ENCODE results near the gene CIB4. TPM values are rescaled to one million over a fixed set of nuclear protein-coding genes. Genes with fewer than 3 reads are reported as not detected.

The CIB4 gene
- not detected for polyA plus RNA-seq (2012; ENCODE audit: insufficient read depth, insufficient read length)

GRCh38 chr2:26640781-26641564 is at the start of gene CIB4:
Gene CIB4, minus strand, starts transcription at chr2:26641366. Its CDS starts 52 bp downstream, at chr2:26641314.
- no peak for DNase-seq (ENCODE audit: low read depth, low spot score)

GRCh38 chr2:26687801-26688200 is 46.6 kb upstream of the CIB4 start:
- DNase-seq (ENCODE audit: low read depth, low spot score), result no peak
- no peak overlapping the region for H3K4me3 ChIP-seq (ENCODE audit: low read length)

More at GRCh38 chr2:26640781-26641564, at the start of gene CIB4:
- no peak within 1 kb of the TSS for H3K4me3 ChIP-seq (ENCODE audit: low read length)

GRCh38 chr2:26687328-26687727 is 46.2 kb upstream of the CIB4 start:
- no peak overlapping the region for H3K4me3 ChIP-seq (ENCODE audit: low read length)
- DNase-seq (ENCODE audit: low read depth, low spot score), result no peak

- H3K4me3 ChIP-seq (ENCODE audit: low read length), result no peak overlapping the region
- no peak for DNase-seq (ENCODE audit: low read depth, low spot score)
Observed at GRCh38 chr2:26685989-26686839, 45.0 kb upstream of the CIB4 start.

GRCh38 chr2:26685341-26685740 is 44.2 kb upstream of the CIB4 start:
- no peak for DNase-seq (ENCODE audit: low read depth, low spot score)
- no peak overlapping the region for H3K4me3 ChIP-seq (ENCODE audit: low read length)

GRCh38 chr2:26683583-26683982 is 42.4 kb upstream of the CIB4 start:
- H3K4me3 ChIP-seq (ENCODE audit: low read length), result no peak overlapping the region
- no peak for DNase-seq (ENCODE audit: low read depth, low spot score)

- DNase-seq (ENCODE audit: low read depth, low spot score), result no peak
- no peak overlapping the region for H3K4me3 ChIP-seq (ENCODE audit: low read length)
Observed at GRCh38 chr2:26682155-26682554, 41.0 kb upstream of the CIB4 start.

GRCh38 chr2:26681656-26682055 is 40.5 kb upstream of the CIB4 start:
- DNase-seq (ENCODE audit: low read depth, low spot score), result no peak
- no peak overlapping the region for H3K4me3 ChIP-seq (ENCODE audit: low read length)

- no peak overlapping the region for H3K4me3 ChIP-seq (ENCODE audit: low read length)
- DNase-seq (ENCODE audit: low read depth, low spot score), result no peak
Observed at GRCh38 chr2:26679867-26680266, 38.7 kb upstream of the CIB4 start.

GRCh38 chr2:26678035-26678434 is 36.9 kb upstream of the CIB4 start:
- DNase-seq (ENCODE audit: low read depth, low spot score), result no peak
- no peak overlapping the region for H3K4me3 ChIP-seq (ENCODE audit: low read length)

GRCh38 chr2:26675651-26676255 is 34.6 kb upstream of the CIB4 start:
- no peak for DNase-seq (ENCODE audit: low read depth, low spot score)
- H3K4me3 ChIP-seq (ENCODE audit: low read length), result no peak overlapping the region

GRCh38 chr2:26674771-26675170 is 33.6 kb upstream of the CIB4 start:
- no peak overlapping the region for H3K4me3 ChIP-seq (ENCODE audit: low read length)
- DNase-seq (ENCODE audit: low read depth, low spot score), result no peak

GRCh38 chr2:26674002-26674751 is 33.0 kb upstream of the CIB4 start:
- H3K4me3 ChIP-seq (ENCODE audit: low read length), result no peak overlapping the region
- DNase-seq (ENCODE audit: low read depth, low spot score), result no peak

GRCh38 chr2:26672818-26673393 is 31.7 kb upstream of the CIB4 start:
- DNase-seq (ENCODE audit: low read depth, low spot score), result no peak
- no peak overlapping the region for H3K4me3 ChIP-seq (ENCODE audit: low read length)

- no peak overlapping the region for H3K4me3 ChIP-seq (ENCODE audit: low read length)
- no peak for DNase-seq (ENCODE audit: low read depth, low spot score)
Observed at GRCh38 chr2:26672112-26672817, 31.1 kb upstream of the CIB4 start.

GRCh38 chr2:26671691-26672090 is 30.5 kb upstream of the CIB4 start:
- no peak overlapping the region for H3K4me3 ChIP-seq (ENCODE audit: low read length)
- DNase-seq (ENCODE audit: low read depth, low spot score), result no peak

- no peak for DNase-seq (ENCODE audit: low read depth, low spot score)
Observed at GRCh38 chr2:26670931-26671460, 29.8 kb upstream of the CIB4 start.

GRCh38 chr2:26670171-26670570 is 29.0 kb upstream of the CIB4 start:
- no peak overlapping the region for H3K4me3 ChIP-seq (ENCODE audit: low read length)
- DNase-seq (ENCODE audit: low read depth, low spot score), result no peak

More at GRCh38 chr2:26670931-26671460, 29.8 kb upstream of the CIB4 start:
- H3K4me3 ChIP-seq (ENCODE audit: low read length), result no peak overlapping the region
